K562 (cell line): ENCODE measurements around the gene ARMC8. TPM values are rescaled to one million over a fixed set of nuclear protein-coding genes. Genes with fewer than 3 reads are reported as not detected.

Experiments used
- ATAC-seq: fragments of 200-7000 bp; cut with Tn5 transposase; 3 replicates; pipeline ENCODE4 v1.9.1; 2020; ENCODE audit warnings: moderate library complexity
- BruUV-seq: library from RNA; stranded (reverse); fragments of 400-500 nt; replicated peaks from 2 replicates; lab custom pipeline; 2021; lab: Mats Ljungman, UMichigan
- CTCF ChIA-PET: fragments of 300-600 bp; formaldehyde crosslinking; extraction: SDS; loops from one replicate; lab custom pipeline; 2021; ENCODE audit warnings: low intra/inter-chr PET ratio; lab: Yijun Ruan, JAX
- POLR2A ChIA-PET: fragments of 300-600, 350-650 bp; sonication (Branson Sonifier 250); formaldehyde crosslinking; extraction: SDS; loops from one replicate; lab custom pipeline; 2021; ENCODE audit warnings: antibody characterized with exemption, inconsistent platforms; lab: Yijun Ruan, JAX
- DNase-seq, 4 experiments: peaks; one replicate each; pipeline versions ENCODE4 v3.0.0 to v3.0.0-alpha.2; 2011 to 2018; ENCODE audit warnings: low spot score in 3 of 4, mixed read lengths in 3 of 4; ENCODE audit errors: extremely low read depth in 1 of 4
- FAIRE-seq: peaks from 2 replicates; lab custom pipeline; 2011; peaks lifted over from hg19 to GRCh38; lab: Jason Lieb, UNC
- H2AFZ ChIP-seq: 2 replicates; pipeline ENCODE4 v1.6.0; 2011; ENCODE audit warnings: low read depth, low read length, control low read depth, inconsistent platforms
- H3K27ac ChIP-seq: fragments of 200-600 bp; 3 replicates; pipeline ENCODE4 v1.8.0; 2011; ENCODE audit warnings: low read depth, mild to moderate bottlenecking, control low read depth, inconsistent platforms, low read length, moderate library complexity, mixed read lengths; ENCODE audit errors: extremely low read depth
- H3K27me3 ChIP-seq, 2 experiments: fragments of 300-600 bp in 1 of 2; 2 replicates in 1 of 2; 3 replicates in 1 of 2; pipeline versions ENCODE4 v1.6.0 to v1.8.0; 2011; ENCODE audit warnings: inconsistent platforms in 2 of 2, low read length in 2 of 2, mild to moderate bottlenecking in 1 of 2, mixed read lengths in 1 of 2, moderate library complexity in 1 of 2; ENCODE audit not compliant: control insufficient read depth in 2 of 2, insufficient read depth in 2 of 2
- H3K36me3 ChIP-seq: fragments of 300-600 bp; 3 replicates; pipeline ENCODE4 v1.8.0; 2011; ENCODE audit warnings: mild to moderate bottlenecking, low read length, inconsistent platforms; ENCODE audit not compliant: control insufficient read depth, insufficient read depth
- H3K4me1 ChIP-seq, 2 experiments: fragments of 200-600 bp in 1 of 2; replicated peaks in 1 of 2; 2 replicates in 1 of 2; 3 replicates in 1 of 2; pipeline versions ENCODE4 v1.5.1 to v1.8.0; 2011; ENCODE audit warnings: inconsistent platforms in 2 of 2, low read length in 2 of 2, mild to moderate bottlenecking in 1 of 2, mixed read lengths in 1 of 2, moderate library complexity in 1 of 2; ENCODE audit not compliant: control insufficient read depth in 2 of 2, insufficient read depth in 2 of 2
- H3K4me2 ChIP-seq: 2 replicates; pipeline ENCODE4 v1.6.1; 2011; ENCODE audit warnings: low read length, control low read depth, inconsistent platforms, mixed read lengths; ENCODE audit not compliant: insufficient read depth
- H3K4me3 ChIP-seq: fragments of 200-600 bp; sonication (generic), shearing (Covaris generic); 2 replicates; pipeline ENCODE4 v1.5.1; 2016; ENCODE audit warnings: control low read depth, inconsistent platforms
- H3K79me2 ChIP-seq: fragments of 200-600 bp; 3 replicates; pipeline ENCODE4 v1.8.0; 2011; ENCODE audit warnings: low read length, inconsistent platforms; ENCODE audit not compliant: control insufficient read depth, insufficient read depth
- H3K9ac ChIP-seq, 2 experiments: 2 replicates each; pipeline versions ENCODE4 v1.6.0 to v1.6.1; 2011; ENCODE audit warnings: low read depth in 2 of 2, low read length in 2 of 2, control low read depth in 1 of 2, inconsistent platforms in 1 of 2, mild to moderate bottlenecking in 1 of 2, mixed read lengths in 1 of 2; ENCODE audit not compliant: insufficient read depth in 1 of 2
- H3K9me1 ChIP-seq: one replicate; pipeline ENCODE4 v1.6.0; 2011; ENCODE audit warnings: inconsistent platforms, mild to moderate bottlenecking, low read length, moderate library complexity; ENCODE audit not compliant: control insufficient read depth, insufficient read depth
- H3K9me3 ChIP-seq: replicated peaks from 2 replicates; pipeline ENCODE4 v1.5.1; 2011; ENCODE audit warnings: low read depth, low read length, inconsistent platforms; ENCODE audit not compliant: control insufficient read depth, insufficient read depth
- H4K20me1 ChIP-seq: replicated peaks from 2 replicates; pipeline ENCODE4 v1.6.1; 2011; ENCODE audit warnings: low read length, inconsistent platforms, mixed read lengths; ENCODE audit not compliant: control insufficient read depth, insufficient read depth
- CBX3 ChIP-seq, 2 experiments: IDR thresholded peaks; 1 replicate in 1 of 2; 2 replicates in 1 of 2; pipeline ENCODE4 v1.6.1; 2012; ENCODE audit warnings: inconsistent platforms in 2 of 2, low read length in 2 of 2, borderline replicate concordance in 1 of 2, control low read depth in 1 of 2
- GABPB2 ChIP-seq: fragments of 250-450 bp; sonication (Bioruptor Pico); conservative IDR thresholded peaks from 2 replicates; pipeline ENCODE4 v1.5.1; 2021; ENCODE audit warnings: mild to moderate bottlenecking
- HDAC1 ChIP-seq, 2 experiments: fragments of 450-650 bp; IDR thresholded peaks; 2 replicates each; pipeline ENCODE4 v1.6.1; 2016 to 2017; ENCODE audit warnings: inconsistent platforms in 1 of 2, mild to moderate bottlenecking in 1 of 2, moderate library complexity in 1 of 2
- MEF2A ChIP-seq: IDR thresholded peaks from 2 replicates; pipeline ENCODE4 v1.6.1; 2011; ENCODE audit warnings: low read depth, mild to moderate bottlenecking, low read length, moderate library complexity; ENCODE audit not compliant: control insufficient read depth
- NR1H2 ChIP-seq: sonication (generic); formaldehyde crosslinking; IDR thresholded peaks from 2 replicates; pipeline ENCODE4 v1.4.0; 2020; ENCODE audit warnings: mild to moderate bottlenecking, missing genetic modification reagents
- RNF219 ChIP-seq: fragments of 250-450 bp; sonication (Bioruptor Pico); IDR thresholded peaks from 2 replicates; pipeline ENCODE4 v1.5.0; 2022; ENCODE audit warnings: mild to moderate bottlenecking
- SMAD2 ChIP-seq: fragments of 150-350 bp; IDR thresholded peaks from 2 replicates; pipeline ENCODE4 v1.6.1; 2014; ENCODE audit warnings: low read depth, mild to moderate bottlenecking, low read length
- TEAD4 ChIP-seq, 2 experiments: sonication (generic) in 1 of 2; formaldehyde crosslinking in 1 of 2; IDR thresholded peaks; 2 replicates each; pipeline versions ENCODE4 v1.6.1 to v1.8.0; 2012 to 2022; ENCODE audit warnings: borderline replicate concordance in 1 of 2, inconsistent platforms in 1 of 2, low read length in 1 of 2, mild to moderate bottlenecking in 1 of 2, missing genetic modification reagents in 1 of 2
- YY1 ChIP-seq, 3 experiments: IDR thresholded peaks; 2 replicates each; pipeline ENCODE4 v1.6.1; 2011; ENCODE audit warnings: low read length in 2 of 3, mild to moderate bottlenecking in 2 of 3, moderate library complexity in 2 of 3, borderline replicate concordance in 1 of 3, control low read depth in 1 of 3, low read depth in 1 of 3; ENCODE audit not compliant: insufficient read depth in 3 of 3, insufficient replicate concordance in 2 of 3, control insufficient read depth in 1 of 3, insufficient read length in 1 of 3; ENCODE audit errors: extremely low read depth in 1 of 3
- ZNF699 ChIP-seq: fragments of 250-450 bp; sonication (Bioruptor Pico); IDR thresholded peaks from 2 replicates; pipeline ENCODE4 v1.8.0; 2021; ENCODE audit warnings: mild to moderate bottlenecking, moderate library complexity; ENCODE audit not compliant: insufficient replicate concordance
- WGBS: fragments of 100-300 bp; shearing (Covaris generic); methylation state at CpG from one replicate; pipeline ENCODE4 v1.1.6; 2016; ENCODE audit warnings: low coverage, mixed read lengths; ENCODE audit not compliant: insufficient coverage; ENCODE audit errors: missing lambda C conversion rate; 5-methylcytosine and 5-hydroxymethylcytosine counted together
- in situ Hi-C: fragments of 300-500 bp; cut with MboI; formaldehyde crosslinking; loops from 4 replicates; pipeline ENCODE4 v1.15.0; 2018; ENCODE audit warnings: inconsistent platforms, mixed read lengths
- intact Hi-C: fragments of 100-400 bp; cut with micrococcal nuclease; formaldehyde crosslinking; loops from 2 replicates; pipeline ENCODE4 v1.14.2; 2022
- polyA plus RNA-seq, 8 experiments: library from polyadenylated mRNA; depleted of rRNA in 4 of 8; stranded (reverse) in 5 of 8; unstranded in 3 of 8; fragments of >200 nt; fragmentation: Nextera tagmentation in 2 of 8; fragmentation: Illumina TruSeq in 1 of 8; extraction: Ambion mirVana in 2 of 8; extraction: Trizol in 1 of 8; gene quantifications; 2 replicates each; pipeline versions ENCODE4 v1.2.1 to v1.2.3, GENCODE V29; 2011 to 2014; ENCODE audit warnings: inconsistent platforms in 1 of 8, missing spikeins in 1 of 8
- total RNA-seq, 7 experiments: library from RNA; depleted of rRNA in 6 of 7; stranded (reverse); fragments of >200 nt in 6 of 7; fragmentation: Illumina TruSeq in 2 of 7; extraction: Trizol in 2 of 7; gene quantifications; 2 replicates each; pipeline versions ENCODE4 v1.2.1 to v1.2.3, GENCODE V29; 2011 to 2021; ENCODE audit warnings: low replicate concordance in 1 of 7

The ARMC8 gene
- total and polyA plus RNA-seq, 9 of the 15 experiments (the other 6 are each of a cell fraction or from before 2014, with no cell fraction given), result 22.4 to 76.1 (median 37.3) TPM

GRCh38 chr3:138205527-138205926 is 18.4 kb downstream of the ARMC8 start (continued):
- TF ChIP-seq CBX3 (IDR thresholded peaks at IDR 0.05; ENCODE audit: borderline replicate concordance in 1 of 2, low read length in 2 of 2) (no peak), HDAC1 (IDR thresholded peaks at IDR 0.05) (0 out of 4 replicates have a peak, but pooled peaks of 1 of the 2 experiments have one; percentile 9), YY1 (IDR thresholded peaks at IDR 0.05; ENCODE audit: borderline replicate concordance in 1 of 3, control insufficient read depth in 1 of 3, extremely low read depth in 1 of 3, insufficient read depth in 3 of 3, insufficient read length in 1 of 3, insufficient replicate concordance in 2 of 3, low read depth in 1 of 3, low read length in 2 of 3) (no peak), ZNF699 (CRISPR knock-in tag) (no peak)
- TF ChIP-seq, all 486 proteins: peak for 4

DNA sequence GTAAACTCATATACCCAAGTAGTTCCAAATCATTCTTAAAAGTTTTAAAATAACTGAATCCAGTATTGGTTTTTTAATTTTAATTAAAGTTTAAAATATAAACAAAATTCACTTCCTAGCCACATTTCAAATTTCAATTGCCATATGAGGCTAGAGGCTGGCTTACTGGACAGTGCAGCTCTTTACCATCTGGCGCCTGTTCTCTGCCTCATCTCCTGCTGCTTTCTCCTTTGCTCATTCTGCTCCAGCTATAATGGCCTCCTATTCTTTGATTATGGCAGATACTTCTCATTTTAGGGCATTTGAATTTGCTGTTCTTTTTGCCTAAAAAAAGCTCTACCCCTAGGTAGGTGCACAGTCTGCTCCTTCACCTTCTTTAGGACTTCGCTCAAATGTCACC is 19.1 kb downstream of the ARMC8 start:
- H3K27me3 ChIP-seq, result no peaks in the 10 kb centered on the region
- in situ Hi-C loops (no loop called here), intact Hi-C loops (no loop called here)
- ChIA-PET POLR2A (no interaction called here), CTCF (no interaction called here)
- peaks cover 99% of the 10 kb centered on the region for H3K79me2 ChIP-seq
- H4K20me1 ChIP-seq, result 0 out of 2 replicates have a peak, but pooled peaks cover 3% of the 10 kb centered on the region
- TF ChIP-seq GABPB2 (no peak), SMAD2 (no peak), RNF219 (CRISPR knock-in tag) (no peak), TEAD4 (IDR thresholded peaks at IDR 0.05; ENCODE audit: low read length) (no peak), TEAD4 (CRISPR knock-in tag; IDR thresholded peaks at IDR 0.05; ENCODE audit: borderline replicate concordance) (no peak), MEF2A (no peak), NR1H2 (CRISPR knock-in tag) (no peak)
- TF ChIP-seq, all 486 proteins: peak for 0
- DNase-seq, result no peak
- H3K9me3 ChIP-seq, result no peaks in the 10 kb centered on the region
- H3K4me2 ChIP-seq, result no peak overlapping the region
- ATAC-seq, result no peak
- no peak overlapping the region for H3K4me3 ChIP-seq
- peaks cover 15 to 18% of the 10 kb centered on the region in 2 experiments; a peak in 4 of 5 replicates for H3K4me1 ChIP-seq
- H3K9me1 ChIP-seq, result no peaks in the 10 kb centered on the region
- FAIRE-seq, result no peak
- 90% methylated on average over 2 of the region's 2 CpGs for WGBS
- no peak overlapping the region for H3K27ac ChIP-seq
- H3K36me3 ChIP-seq, result peaks cover 29% of the 10 kb centered on the region
- H2AFZ ChIP-seq, result no peak overlapping the region
- no TSS peak for BruUV-seq
- H3K9ac ChIP-seq, result no peak overlapping the region
